ENCODE data around the gene TP53.
A peak's percentile ranks its signal among the peaks of the same experiment; 100 is the strongest.

TP53 gene

DNA sequence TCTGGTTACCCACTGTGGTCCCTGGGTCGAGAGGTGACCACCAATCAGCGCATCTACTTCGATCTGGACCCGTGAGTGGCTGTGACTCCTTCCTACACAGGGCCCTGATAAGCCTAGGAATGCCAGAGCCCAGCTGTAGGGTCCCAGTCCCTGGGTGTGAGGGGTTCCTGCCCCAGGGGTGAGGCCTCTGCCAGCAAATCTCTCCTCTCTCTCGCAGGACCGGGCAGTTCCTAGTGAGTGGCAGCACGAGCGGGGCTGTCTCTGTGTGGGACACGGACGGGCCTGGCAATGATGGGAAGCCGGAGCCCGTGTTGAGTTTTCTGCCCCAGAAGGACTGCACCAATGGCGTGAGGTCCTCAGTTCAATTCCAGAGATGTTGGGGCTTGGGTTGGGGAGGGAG lies 15.5 kb upstream of the TP53 start:
- DNase-seq (ENCODE audit: low read depth): no peak
- no peak overlapping the region for H3K4me3 ChIP-seq (ENCODE audit: control insufficient read depth, low read depth, low read length)
- TF ChIP-seq CTCF (conservative IDR thresholded peaks at IDR 0.05; ENCODE audit: control insufficient read depth, insufficient read depth, low read depth, low read length): no peak

DNA sequence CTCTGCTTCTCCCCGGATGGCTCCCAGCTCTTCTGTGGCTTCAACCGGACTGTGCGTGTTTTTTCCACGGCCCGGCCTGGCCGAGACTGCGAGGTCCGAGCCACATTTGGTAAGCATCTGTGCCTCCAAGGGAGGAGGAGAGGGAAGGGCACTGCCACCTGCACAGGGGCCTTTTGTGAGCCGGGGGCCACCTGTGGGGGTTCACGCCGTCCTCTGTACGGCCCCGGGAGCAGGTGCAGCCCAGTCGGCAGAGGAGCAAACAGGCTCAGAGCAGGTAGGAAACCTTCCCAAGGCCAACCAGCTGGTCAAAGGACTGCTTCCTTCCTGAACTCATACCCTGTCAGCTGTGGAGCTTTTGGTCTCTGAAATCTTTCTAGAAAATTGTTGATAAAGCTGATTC lies 14.4 kb upstream of the TP53 start:
- no peak for DNase-seq (ENCODE audit: low read depth)
- no peak for TF ChIP-seq CTCF (conservative IDR thresholded peaks at IDR 0.05; ENCODE audit: control insufficient read depth, insufficient read depth, low read depth, low read length)
- H3K4me3 ChIP-seq (ENCODE audit: control insufficient read depth, low read depth, low read length): no peak overlapping the region

DNA sequence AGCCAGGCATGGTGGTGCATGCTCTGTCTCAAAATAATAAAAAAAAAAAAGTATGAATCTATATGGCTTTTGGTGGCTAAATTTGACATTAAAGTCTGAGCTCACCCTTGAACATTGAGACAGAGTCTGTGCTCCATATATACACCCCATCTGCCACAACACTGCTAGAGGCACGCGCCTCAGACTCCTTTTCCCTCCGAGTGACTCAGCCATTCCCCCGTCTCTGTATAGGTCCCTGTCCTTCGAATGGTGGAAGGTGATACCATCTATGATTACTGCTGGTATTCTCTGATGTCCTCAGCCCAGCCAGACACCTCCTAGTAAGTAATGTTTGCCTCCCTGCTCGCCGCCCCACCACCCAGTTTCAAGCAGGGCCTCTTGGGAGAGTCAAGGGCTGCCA lies 13.2 kb upstream of the TP53 start:
- DNase-seq (ENCODE audit: low read depth): no peak
- no peak overlapping the region for H3K4me3 ChIP-seq (ENCODE audit: control insufficient read depth, low read depth, low read length)
- TF ChIP-seq CTCF (conservative IDR thresholded peaks at IDR 0.05; ENCODE audit: control insufficient read depth, insufficient read depth, low read depth, low read length): no peak

DNA sequence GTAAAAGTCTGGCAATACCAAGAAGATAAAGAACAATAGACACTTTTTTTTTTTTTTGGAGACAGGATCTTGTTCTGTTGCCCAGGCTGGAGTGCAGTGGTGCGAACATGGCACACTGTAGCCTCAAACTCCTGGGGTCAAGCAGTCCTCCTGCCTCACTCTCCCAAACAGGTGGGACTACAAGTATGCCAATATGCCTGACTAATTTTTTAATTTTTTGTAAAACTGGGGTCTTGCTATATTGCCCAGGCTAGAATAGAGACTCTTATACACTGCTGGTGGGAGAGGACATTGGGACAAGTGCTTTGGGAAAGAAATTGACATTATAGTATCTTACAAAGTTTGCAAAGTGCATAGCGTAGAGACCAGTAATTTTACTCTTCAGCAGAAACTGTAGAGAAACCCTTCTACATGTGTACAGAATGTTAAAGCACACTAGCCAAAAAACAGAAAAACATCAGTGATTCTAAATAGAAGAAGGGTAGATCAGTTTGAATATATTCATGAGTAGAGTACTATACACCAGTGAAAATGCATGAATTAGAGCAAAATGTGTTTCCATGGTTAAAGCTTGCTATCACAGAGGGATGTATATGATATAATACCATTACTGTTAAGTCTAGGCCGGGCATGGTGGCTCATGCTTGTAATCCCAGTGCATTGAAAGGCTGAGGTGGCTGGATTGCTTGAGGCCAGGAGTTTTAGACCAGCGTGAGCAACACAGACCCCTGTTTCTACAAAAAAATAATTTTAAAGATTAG lies 10.7 kb upstream of the TP53 start:
- no peak for DNase-seq (ENCODE audit: low read depth)
- TF ChIP-seq CTCF (conservative IDR thresholded peaks at IDR 0.05; ENCODE audit: control insufficient read depth, insufficient read depth, low read depth, low read length): no peak
- H3K4me3 ChIP-seq (ENCODE audit: control insufficient read depth, low read depth, low read length): no peak overlapping the region

GRCh38 chr17:7695586-7695985 lies 8.3 kb upstream of the TP53 start:
- no peak for TF ChIP-seq CTCF (conservative IDR thresholded peaks at IDR 0.05; ENCODE audit: control insufficient read depth, insufficient read depth, low read depth, low read length)
- no peak overlapping the region for H3K4me3 ChIP-seq (ENCODE audit: control insufficient read depth, low read depth, low read length)

DNA sequence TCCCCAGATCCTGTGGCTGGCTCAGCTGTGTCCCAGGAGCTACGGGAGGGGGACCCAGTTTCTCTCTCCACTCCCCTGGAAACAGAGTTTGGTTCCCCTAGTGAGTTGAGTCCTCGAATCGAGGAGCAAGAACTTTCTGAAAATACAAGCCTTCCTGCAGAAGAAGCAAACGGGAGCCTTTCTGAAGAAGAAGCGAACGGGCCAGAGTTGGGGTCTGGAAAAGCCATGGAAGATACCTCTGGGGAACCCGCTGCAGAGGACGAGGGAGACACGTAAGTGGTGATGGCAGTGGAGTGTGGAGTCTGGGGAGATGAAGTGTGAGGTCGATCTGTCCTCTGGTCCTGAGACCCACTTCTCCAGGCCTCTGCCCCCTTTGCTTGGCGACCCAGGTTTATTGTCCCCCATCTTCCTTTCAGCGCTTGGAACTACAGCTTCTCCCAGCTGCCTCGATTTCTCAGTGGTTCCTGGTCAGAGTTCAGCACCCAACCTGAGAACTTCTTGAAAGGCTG lies 1.6 kb upstream of the TP53 start:
- DNase-seq (ENCODE audit: low read depth): no peak
- no peak for TF ChIP-seq CTCF (conservative IDR thresholded peaks at IDR 0.05; ENCODE audit: control insufficient read depth, insufficient read depth, low read depth, low read length)
- H3K4me3 ChIP-seq (ENCODE audit: control insufficient read depth, low read depth, low read length): peak overlapping the region; percentile 95

More at GRCh38 chr17:7695586-7695985, 8.3 kb upstream of the TP53 start:
- DNase-seq (ENCODE audit: low read depth): no peak
